HEK293 (cell line): ENCODE data around the gene KIF18B.
A peak's percentile ranks its signal among the peaks of the same experiment; 100 is the strongest.

Experiments
- CTCF ChIA-PET: fragments of 350-600 bp; formaldehyde crosslinking; extraction: SDS; loops from one replicate; lab custom pipeline; 2021; ENCODE audit warnings: antibody characterized with exemption; lab: Yijun Ruan, JAX
- POLR2A ChIA-PET: fragments of 300-600 bp; formaldehyde crosslinking; extraction: SDS; loops from one replicate; lab custom pipeline; 2020; ENCODE audit warnings: antibody characterized with exemption, inconsistent platforms; lab: Yijun Ruan, JAX
- H3K27ac ChIP-seq: fragments of 200-500 bp; sonication (Bioruptor generic); 2 replicates; pipeline ENCODE4 v1.5.1; 2014; ENCODE audit warnings: low read depth, low read length, control low read depth, inconsistent platforms; ENCODE audit errors: extremely low read depth
- H3K36me3 ChIP-seq, 2 experiments: fragments of 200-500 bp in 1 of 2; sonication (Bioruptor generic) in 1 of 2; 1 replicate in 1 of 2; 2 replicates in 1 of 2; pipeline ENCODE4 v1.5.1; 2014 to 2017; ENCODE audit warnings: inconsistent platforms in 2 of 2, low read length in 2 of 2; ENCODE audit not compliant: control insufficient read depth in 2 of 2, insufficient read depth in 1 of 2
- H3K4me1 ChIP-seq: fragments of 200-500 bp; sonication (Bioruptor generic); 2 replicates; pipeline ENCODE4 v1.5.1; 2014; ENCODE audit warnings: mild to moderate bottlenecking, low read length, inconsistent platforms; ENCODE audit not compliant: control insufficient read depth, insufficient read depth
- H3K4me3 ChIP-seq: 2 replicates; pipeline ENCODE4 v1.5.1; 2011; ENCODE audit warnings: low read depth, mild to moderate bottlenecking, control low read depth, low read length, moderate library complexity
- H3K9me3 ChIP-seq: fragments of 200-500 bp; sonication (Bioruptor generic); 2 replicates; pipeline ENCODE4 v1.5.1; 2014; ENCODE audit warnings: low read depth, low read length, inconsistent platforms; ENCODE audit not compliant: control insufficient read depth, insufficient read depth
- KLF16 ChIP-seq: fragments of 450-650 bp; formaldehyde crosslinking; IDR thresholded peaks from 2 replicates; pipeline ENCODE4 v1.5.1; 2017; ENCODE audit warnings: missing biosample characterization, missing genetic modification characterization
- PATZ1 ChIP-seq: fragments of 450-650 bp; formaldehyde crosslinking; IDR thresholded peaks from 2 replicates; pipeline ENCODE4 v1.5.1; 2016; ENCODE audit warnings: missing biosample characterization, missing genetic modification characterization
- PRDM4 ChIP-seq: fragments of 450-650 bp; formaldehyde crosslinking; IDR thresholded peaks from 2 replicates; pipeline ENCODE4 v1.5.1; 2017; ENCODE audit warnings: missing biosample characterization, missing genetic modification characterization
- SETDB1 ChIP-seq: IDR thresholded peaks from one replicate; pipeline ENCODE4 v1.6.1; 2017; ENCODE audit warnings: mild to moderate bottlenecking, low read length, moderate library complexity, mixed read lengths; ENCODE audit not compliant: insufficient read length
- TRIM28 ChIP-seq: IDR thresholded peaks from 2 replicates; pipeline ENCODE4 v1.6.1; 2011; ENCODE audit warnings: low read length, control low read depth, borderline replicate concordance
- ZBTB26 ChIP-seq: fragments of 450-650 bp; formaldehyde crosslinking; optimal IDR thresholded peaks from 2 replicates; pipeline ENCODE3; 2016; ENCODE audit warnings: missing biosample characterization, mild to moderate bottlenecking, missing genetic modification characterization
- ZBTB48 ChIP-seq: fragments of 450-650 bp; formaldehyde crosslinking; IDR thresholded peaks from 2 replicates; pipeline ENCODE4 v1.5.1; 2016; ENCODE audit warnings: missing biosample characterization, missing genetic modification characterization
- ZNF10 ChIP-seq: fragments of 450-650 bp; formaldehyde crosslinking; IDR thresholded peaks from 2 replicates; pipeline ENCODE4 v1.5.1; 2017; ENCODE audit warnings: missing biosample characterization, missing genetic modification characterization
- ZNF175 ChIP-seq: fragments of 450-650 bp; formaldehyde crosslinking; IDR thresholded peaks from 2 replicates; pipeline ENCODE4 v1.5.1; 2016; ENCODE audit warnings: missing biosample characterization, missing genetic modification characterization
- ZNF248 ChIP-seq: fragments of 450-650 bp; formaldehyde crosslinking; IDR thresholded peaks from 2 replicates; pipeline ENCODE4 v1.5.1; 2017; ENCODE audit warnings: missing biosample characterization, missing genetic modification characterization
- ZNF335 ChIP-seq: fragments of 450-650 bp; formaldehyde crosslinking; conservative IDR thresholded peaks from 2 replicates; pipeline ENCODE4 v1.5.1; 2016; ENCODE audit warnings: missing biosample characterization, missing genetic modification characterization
- ZNF354C ChIP-seq: fragments of 450-650 bp; formaldehyde crosslinking; IDR thresholded peaks from 2 replicates; pipeline ENCODE4 v1.5.1; 2016; ENCODE audit warnings: missing biosample characterization, missing genetic modification characterization, low read depth, borderline replicate concordance
- ZNF449 ChIP-seq: fragments of 450-650 bp; formaldehyde crosslinking; IDR thresholded peaks from 2 replicates; pipeline ENCODE4 v1.5.1; 2017; ENCODE audit warnings: missing biosample characterization, mild to moderate bottlenecking, missing genetic modification characterization, moderate library complexity
- ZXDB ChIP-seq: fragments of 450-650 bp; formaldehyde crosslinking; IDR thresholded peaks from 2 replicates; pipeline ENCODE4 v1.5.1; 2016; ENCODE audit warnings: missing biosample characterization, missing genetic modification characterization
- TF ChIP-seq, protein P1 (sequence below): fragments of 450-650 bp; formaldehyde crosslinking; IDR thresholded peaks from 2 replicates; pipeline ENCODE4 v1.5.1; 2016; ENCODE audit warnings: missing biosample characterization, missing genetic modification characterization
- TF ChIP-seq, protein P2 (sequence below): fragments of 450-650 bp; formaldehyde crosslinking; IDR thresholded peaks from 2 replicates; pipeline ENCODE4 v1.5.1; 2016; ENCODE audit warnings: missing biosample characterization, missing genetic modification characterization
- TF ChIP-seq, protein P3 (sequence below): fragments of 450-650 bp; formaldehyde crosslinking; IDR thresholded peaks from 2 replicates; pipeline ENCODE4 v1.5.1; 2017; ENCODE audit warnings: missing biosample characterization, missing genetic modification characterization

The KIF18B gene

DNA sequence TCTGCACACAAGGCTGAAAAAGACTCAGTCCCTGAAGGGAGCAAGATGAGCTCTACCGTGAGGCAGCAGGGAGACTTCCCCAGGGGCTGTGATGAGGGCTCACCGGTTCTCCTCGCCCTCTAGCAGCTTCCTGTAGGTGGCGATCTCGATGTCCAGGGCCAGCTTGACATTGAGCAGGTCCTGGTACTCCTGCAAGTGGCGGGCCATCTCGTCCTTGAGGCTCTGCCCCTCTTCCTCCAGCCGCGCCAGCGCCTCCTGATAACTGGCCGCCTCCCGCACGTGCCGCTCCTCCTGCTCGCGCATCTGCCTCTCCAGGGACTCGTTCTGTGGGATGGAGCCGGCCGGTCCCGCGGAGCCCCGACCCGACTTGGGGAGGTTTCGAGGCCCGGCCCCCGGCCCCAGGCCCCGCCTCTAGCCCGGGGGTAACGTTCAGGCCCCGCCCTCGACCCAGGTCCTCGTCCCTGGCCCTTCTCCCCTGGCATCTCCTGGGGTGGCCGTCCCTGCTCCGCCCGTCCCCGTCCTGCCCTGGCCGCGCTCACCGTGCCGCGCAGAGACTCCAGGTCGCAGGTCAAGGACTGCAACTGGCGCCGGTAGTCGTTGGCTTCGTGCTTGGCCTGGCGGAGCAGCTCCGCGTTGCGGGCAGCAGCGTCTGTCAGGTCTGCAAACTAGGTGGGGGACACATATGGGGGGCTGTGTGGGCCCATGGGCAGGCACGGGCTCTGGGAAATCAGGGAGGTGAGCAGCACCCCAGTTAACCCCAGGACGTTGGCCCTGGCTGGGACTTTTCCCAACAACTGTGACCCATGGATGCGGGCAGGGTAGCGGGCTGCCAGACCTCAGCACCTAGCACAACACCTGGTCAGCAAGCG, 36.2 kb downstream of the KIF18B start:
- Histone ChIP-seq H3K36me3 (no peaks in the 10 kb centered on the region), H3K9me3 (no peaks in the 10 kb centered on the region), H3K4me3 (no peak overlapping the region), H3K27ac (no peak overlapping the region), H3K4me1 (no peaks in the 10 kb centered on the region; the same call in 1 of the 2 replicates)
- ChIA-PET CTCF (interaction anchor here (0.6 to 5.8 kb wide), 13 partner anchors 8 to 297 kb away, joined by 3 to 47 read pairs (median 4); partner anchors contain the start of genes C1QL1, EFTUD2 and NMT1), POLR2A (interaction anchor here (0.6 to 1.5 kb wide), 5 partner anchors 9 to 288 kb away, joined by 3 to 6 read pairs (median 3); no protein-coding TSS in a partner anchor)
- TF ChIP-seq, protein P1, sequence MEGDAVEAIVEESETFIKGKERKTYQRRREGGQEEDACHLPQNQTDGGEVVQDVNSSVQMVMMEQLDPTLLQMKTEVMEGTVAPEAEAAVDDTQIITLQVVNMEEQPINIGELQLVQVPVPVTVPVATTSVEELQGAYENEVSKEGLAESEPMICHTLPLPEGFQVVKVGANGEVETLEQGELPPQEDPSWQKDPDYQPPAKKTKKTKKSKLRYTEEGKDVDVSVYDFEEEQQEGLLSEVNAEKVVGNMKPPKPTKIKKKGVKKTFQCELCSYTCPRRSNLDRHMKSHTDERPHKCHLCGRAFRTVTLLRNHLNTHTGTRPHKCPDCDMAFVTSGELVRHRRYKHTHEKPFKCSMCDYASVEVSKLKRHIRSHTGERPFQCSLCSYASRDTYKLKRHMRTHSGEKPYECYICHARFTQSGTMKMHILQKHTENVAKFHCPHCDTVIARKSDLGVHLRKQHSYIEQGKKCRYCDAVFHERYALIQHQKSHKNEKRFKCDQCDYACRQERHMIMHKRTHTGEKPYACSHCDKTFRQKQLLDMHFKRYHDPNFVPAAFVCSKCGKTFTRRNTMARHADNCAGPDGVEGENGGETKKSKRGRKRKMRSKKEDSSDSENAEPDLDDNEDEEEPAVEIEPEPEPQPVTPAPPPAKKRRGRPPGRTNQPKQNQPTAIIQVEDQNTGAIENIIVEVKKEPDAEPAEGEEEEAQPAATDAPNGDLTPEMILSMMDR (tag by site-specific recombination): peak; percentile 64
- TF ChIP-seq ZBTB26 (tag by site-specific recombination) (peak; percentile 11), ZBTB48 (tag by site-specific recombination) (peak; percentile 89), ZNF248 (tag by site-specific recombination) (no peak), ZNF10 (0 out of 2 replicates have a peak, but pooled peaks have one; percentile 56), PRDM4 (tag by site-specific recombination) (peak; percentile 36; the same call in 1 of the 2 replicates), KLF16 (0 out of 2 replicates have a peak, but pooled peaks have one; percentile 28), PATZ1 (tag by site-specific recombination) (peak; percentile 58; the same call in 1 of the 2 replicates), ZNF335 (tag by site-specific recombination) (peak; percentile 74), ZNF449 (tag by site-specific recombination) (0 out of 2 replicates have a peak, but pooled peaks have one; percentile 42), ZNF354C (tag by site-specific recombination) (no peak), SETDB1 (no peak), ZXDB (tag by site-specific recombination) (0 out of 2 replicates have a peak, but pooled peaks have one; percentile 23), ZNF175 (tag by site-specific recombination) (no peak), TRIM28 (peak; percentile 55; the same call in 1 of the 2 replicates)
- TF ChIP-seq, protein P2, sequence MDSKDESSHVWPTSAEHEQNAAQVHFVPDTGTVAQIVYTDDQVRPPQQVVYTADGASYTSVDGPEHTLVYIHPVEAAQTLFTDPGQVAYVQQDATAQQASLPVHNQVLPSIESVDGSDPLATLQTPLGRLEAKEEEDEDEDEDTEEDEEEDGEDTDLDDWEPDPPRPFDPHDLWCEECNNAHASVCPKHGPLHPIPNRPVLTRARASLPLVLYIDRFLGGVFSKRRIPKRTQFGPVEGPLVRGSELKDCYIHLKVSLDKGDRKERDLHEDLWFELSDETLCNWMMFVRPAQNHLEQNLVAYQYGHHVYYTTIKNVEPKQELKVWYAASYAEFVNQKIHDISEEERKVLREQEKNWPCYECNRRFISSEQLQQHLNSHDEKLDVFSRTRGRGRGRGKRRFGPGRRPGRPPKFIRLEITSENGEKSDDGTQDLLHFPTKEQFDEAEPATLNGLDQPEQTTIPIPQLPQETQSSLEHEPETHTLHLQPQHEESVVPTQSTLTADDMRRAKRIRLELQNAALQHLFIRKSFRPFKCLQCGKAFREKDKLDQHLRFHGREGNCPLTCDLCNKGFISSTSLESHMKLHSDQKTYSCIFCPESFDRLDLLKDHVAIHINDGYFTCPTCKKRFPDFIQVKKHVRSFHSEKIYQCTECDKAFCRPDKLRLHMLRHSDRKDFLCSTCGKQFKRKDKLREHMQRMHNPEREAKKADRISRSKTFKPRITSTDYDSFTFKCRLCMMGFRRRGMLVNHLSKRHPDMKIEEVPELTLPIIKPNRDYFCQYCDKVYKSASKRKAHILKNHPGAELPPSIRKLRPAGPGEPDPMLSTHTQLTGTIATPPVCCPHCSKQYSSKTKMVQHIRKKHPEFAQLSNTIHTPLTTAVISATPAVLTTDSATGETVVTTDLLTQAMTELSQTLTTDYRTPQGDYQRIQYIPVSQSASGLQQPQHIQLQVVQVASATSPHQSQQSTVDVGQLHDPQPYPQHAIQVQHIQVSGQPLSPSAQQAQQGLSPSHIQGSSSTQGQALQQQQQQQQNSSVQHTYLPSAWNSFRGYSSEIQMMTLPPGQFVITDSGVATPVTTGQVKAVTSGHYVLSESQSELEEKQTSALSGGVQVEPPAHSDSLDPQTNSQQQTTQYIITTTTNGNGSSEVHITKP (tag by site-specific recombination): no peak
- TF ChIP-seq, protein P3, sequence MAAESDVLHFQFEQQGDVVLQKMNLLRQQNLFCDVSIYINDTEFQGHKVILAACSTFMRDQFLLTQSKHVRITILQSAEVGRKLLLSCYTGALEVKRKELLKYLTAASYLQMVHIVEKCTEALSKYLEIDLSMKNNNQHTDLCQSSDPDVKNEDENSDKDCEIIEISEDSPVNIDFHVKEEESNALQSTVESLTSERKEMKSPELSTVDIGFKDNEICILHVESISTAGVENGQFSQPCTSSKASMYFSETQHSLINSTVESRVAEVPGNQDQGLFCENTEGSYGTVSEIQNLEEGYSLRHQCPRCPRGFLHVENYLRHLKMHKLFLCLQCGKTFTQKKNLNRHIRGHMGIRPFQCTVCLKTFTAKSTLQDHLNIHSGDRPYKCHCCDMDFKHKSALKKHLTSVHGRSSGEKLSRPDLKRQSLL (tag by site-specific recombination): 0 out of 2 replicates have a peak, but pooled peaks have one; percentile 17
